ENCODE results near the gene DVL1.

DVL1 gene

DNA sequence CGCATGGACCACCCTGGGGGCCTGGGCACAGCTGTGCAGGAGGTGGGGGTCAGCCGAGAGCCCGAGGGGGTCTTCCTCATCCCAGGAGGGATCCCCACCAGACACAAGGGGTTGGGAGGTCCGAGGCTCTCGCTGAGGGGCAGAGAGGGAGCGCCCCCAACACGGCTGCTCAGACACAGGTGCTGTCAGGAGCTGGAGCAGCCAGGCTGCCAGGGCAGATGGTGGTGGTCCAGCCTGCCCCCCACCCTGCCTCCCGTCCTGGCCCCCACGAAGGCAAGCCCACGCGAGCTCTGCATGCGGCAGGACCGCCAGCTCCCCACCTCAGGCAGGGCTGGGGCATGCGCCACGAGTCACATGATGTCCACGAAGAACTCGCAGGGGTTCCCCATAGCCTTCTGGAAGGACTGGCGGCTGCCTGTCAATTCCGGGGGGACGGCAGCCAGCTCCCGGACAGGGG lies 13.4 kb downstream of the DVL1 start:
- Histone ChIP-seq H3K9ac (ENCODE audit: low read length) (no peak overlapping the region), H3K36me3 (ENCODE audit: control insufficient read depth, low read depth, low read length) (peaks cover 2% of the 10 kb centered on the region), H3K9me3 (ENCODE audit: control insufficient read depth, low read depth, low read length) (no peaks in the 10 kb centered on the region), H3K27ac (ENCODE audit: low read length) (no peak overlapping the region), H3K4me3 (ENCODE audit: low read length) (no peak overlapping the region), H3K27me3 (ENCODE audit: control insufficient read depth, insufficient read depth, low read length) (no peaks in the 10 kb centered on the region), H3K4me1 (ENCODE audit: control insufficient read depth, low read depth, low read length) (no peaks in the 10 kb centered on the region)

DNA sequence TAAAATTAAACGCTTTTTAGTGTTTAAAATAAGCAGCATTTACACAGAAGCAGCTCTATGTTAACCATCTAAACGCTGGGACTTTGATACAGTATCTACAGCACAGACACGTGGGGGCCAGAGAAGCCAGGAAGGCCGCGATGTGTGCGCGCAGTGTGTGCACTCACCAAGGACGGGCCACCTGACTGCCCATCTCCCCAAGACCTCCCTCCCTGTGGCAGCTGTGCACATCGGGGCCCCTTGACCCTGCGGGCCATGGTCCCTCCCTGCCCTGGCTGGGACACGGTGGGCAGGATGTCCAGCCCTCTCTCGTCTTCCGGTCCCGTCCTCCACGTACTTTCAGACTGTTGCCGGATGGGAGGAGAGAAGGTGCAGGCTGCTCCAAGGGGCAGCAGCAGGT lies 13.9 kb downstream of the DVL1 start:
- Histone ChIP-seq H3K4me3 (ENCODE audit: low read length) (no peak overlapping the region), H3K4me1 (ENCODE audit: control insufficient read depth, low read depth, low read length) (no peaks in the 10 kb centered on the region), H3K36me3 (ENCODE audit: control insufficient read depth, low read depth, low read length) (peaks cover 2% of the 10 kb centered on the region), H3K27me3 (ENCODE audit: control insufficient read depth, insufficient read depth, low read length) (no peaks in the 10 kb centered on the region), H3K9ac (ENCODE audit: low read length) (no peak overlapping the region), H3K9me3 (ENCODE audit: control insufficient read depth, low read depth, low read length) (no peaks in the 10 kb centered on the region), H3K27ac (ENCODE audit: low read length) (no peak overlapping the region)

DNA sequence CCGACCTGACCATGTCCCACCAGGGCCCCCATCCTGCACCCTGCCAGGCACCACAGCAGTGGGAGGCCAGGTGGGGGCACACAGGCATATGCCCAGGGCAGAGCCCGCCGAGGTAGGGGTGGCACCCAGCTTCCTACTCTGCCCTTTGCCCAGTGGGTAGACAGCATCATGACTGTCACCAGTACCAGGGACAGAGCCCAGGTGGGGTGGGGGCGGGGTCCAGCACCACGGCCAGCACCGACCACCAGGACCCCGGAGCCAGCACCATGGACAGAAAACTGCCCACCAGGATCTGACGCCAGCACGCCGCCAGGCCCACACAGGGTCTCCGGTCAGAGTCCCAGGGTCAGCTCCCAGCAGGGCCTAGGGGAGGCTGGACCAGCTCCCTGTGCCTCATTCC lies 14.4 kb downstream of the DVL1 start:
- no peak overlapping the region for H3K27ac ChIP-seq (ENCODE audit: low read length)
- H3K4me3 ChIP-seq (ENCODE audit: low read length): no peak overlapping the region
- H3K9ac ChIP-seq (ENCODE audit: low read length): no peak overlapping the region
- peaks cover 2% of the 10 kb centered on the region for H3K36me3 ChIP-seq (ENCODE audit: control insufficient read depth, low read depth, low read length)
- H3K9me3 ChIP-seq (ENCODE audit: control insufficient read depth, low read depth, low read length): no peaks in the 10 kb centered on the region
- H3K27me3 ChIP-seq (ENCODE audit: control insufficient read depth, insufficient read depth, low read length): no peaks in the 10 kb centered on the region
- H3K4me1 ChIP-seq (ENCODE audit: control insufficient read depth, low read depth, low read length): no peaks in the 10 kb centered on the region

GRCh38 chr1:1333551-1334241 lies 15.5 kb downstream of the DVL1 start:
- H3K27ac ChIP-seq (ENCODE audit: low read length): no peak overlapping the region

DNA sequence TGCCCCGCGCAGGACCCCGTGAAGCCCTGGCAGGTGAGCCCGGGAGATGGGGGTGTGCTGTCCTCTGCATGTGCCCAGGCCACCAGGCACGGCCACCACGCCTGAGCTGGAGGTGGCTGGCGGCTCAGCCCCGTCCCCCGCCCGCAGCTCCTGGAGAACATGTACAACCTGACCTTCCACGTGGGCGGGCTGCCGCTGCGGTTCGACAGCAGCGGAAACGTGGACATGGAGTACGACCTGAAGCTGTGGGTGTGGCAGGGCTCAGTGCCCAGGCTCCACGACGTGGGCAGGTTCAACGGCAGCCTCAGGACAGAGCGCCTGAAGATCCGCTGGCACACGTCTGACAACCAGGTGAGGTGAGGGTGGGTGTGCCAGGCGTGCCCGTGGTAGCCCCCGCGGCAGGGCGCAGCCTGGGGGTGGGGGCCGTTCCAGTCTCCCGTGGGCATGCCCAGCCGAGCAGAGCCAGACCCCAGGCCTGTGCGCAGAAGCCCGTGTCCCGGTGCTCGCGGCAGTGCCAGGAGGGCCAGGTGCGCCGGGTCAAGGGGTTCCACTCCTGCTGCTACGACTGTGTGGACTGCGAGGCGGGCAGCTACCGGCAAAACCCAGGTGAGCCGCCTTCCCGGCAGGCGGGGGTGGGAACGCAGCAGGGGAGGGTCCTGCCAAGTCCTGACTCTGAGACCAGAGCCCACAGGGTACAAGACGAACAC lies 16.3 kb downstream of the DVL1 start:
- H3K4me1 ChIP-seq (ENCODE audit: control insufficient read depth, low read depth, low read length): no peaks in the 10 kb centered on the region
- H3K27me3 ChIP-seq (ENCODE audit: control insufficient read depth, insufficient read depth, low read length): no peaks in the 10 kb centered on the region
- no peak overlapping the region for H3K9ac ChIP-seq (ENCODE audit: low read length)
- no peaks in the 10 kb centered on the region for H3K9me3 ChIP-seq (ENCODE audit: control insufficient read depth, low read depth, low read length)
- no peak overlapping the region for H3K4me3 ChIP-seq (ENCODE audit: low read length)
- H3K36me3 ChIP-seq (ENCODE audit: control insufficient read depth, low read depth, low read length): no peaks in the 10 kb centered on the region
- no peak overlapping the region for H3K27ac ChIP-seq (ENCODE audit: low read length)

More at GRCh38 chr1:1333551-1334241, 15.5 kb downstream of the DVL1 start:
- H3K36me3 ChIP-seq (ENCODE audit: control insufficient read depth, low read depth, low read length): no peaks in the 10 kb centered on the region
- no peak overlapping the region for H3K9ac ChIP-seq (ENCODE audit: low read length)
- no peaks in the 10 kb centered on the region for H3K27me3 ChIP-seq (ENCODE audit: control insufficient read depth, insufficient read depth, low read length)
- no peak overlapping the region for H3K4me3 ChIP-seq (ENCODE audit: low read length)
- H3K9me3 ChIP-seq (ENCODE audit: control insufficient read depth, low read depth, low read length): no peaks in the 10 kb centered on the region
- no peaks in the 10 kb centered on the region for H3K4me1 ChIP-seq (ENCODE audit: control insufficient read depth, low read depth, low read length)

- H3K27ac ChIP-seq (ENCODE audit: low read length): no peak overlapping the region
- no peaks in the 10 kb centered on the region for H3K27me3 ChIP-seq (ENCODE audit: control insufficient read depth, insufficient read depth, low read length)
- H3K4me1 ChIP-seq (ENCODE audit: control insufficient read depth, low read depth, low read length): no peaks in the 10 kb centered on the region
- H3K4me3 ChIP-seq (ENCODE audit: low read length): no peak overlapping the region
- H3K9ac ChIP-seq (ENCODE audit: low read length): no peak overlapping the region
- no peaks in the 10 kb centered on the region for H3K9me3 ChIP-seq (ENCODE audit: control insufficient read depth, low read depth, low read length)
- H3K36me3 ChIP-seq (ENCODE audit: control insufficient read depth, low read depth, low read length): no peaks in the 10 kb centered on the region
Measured at GRCh38 chr1:1332031-1332755, 17.0 kb downstream of the DVL1 start.

DNA sequence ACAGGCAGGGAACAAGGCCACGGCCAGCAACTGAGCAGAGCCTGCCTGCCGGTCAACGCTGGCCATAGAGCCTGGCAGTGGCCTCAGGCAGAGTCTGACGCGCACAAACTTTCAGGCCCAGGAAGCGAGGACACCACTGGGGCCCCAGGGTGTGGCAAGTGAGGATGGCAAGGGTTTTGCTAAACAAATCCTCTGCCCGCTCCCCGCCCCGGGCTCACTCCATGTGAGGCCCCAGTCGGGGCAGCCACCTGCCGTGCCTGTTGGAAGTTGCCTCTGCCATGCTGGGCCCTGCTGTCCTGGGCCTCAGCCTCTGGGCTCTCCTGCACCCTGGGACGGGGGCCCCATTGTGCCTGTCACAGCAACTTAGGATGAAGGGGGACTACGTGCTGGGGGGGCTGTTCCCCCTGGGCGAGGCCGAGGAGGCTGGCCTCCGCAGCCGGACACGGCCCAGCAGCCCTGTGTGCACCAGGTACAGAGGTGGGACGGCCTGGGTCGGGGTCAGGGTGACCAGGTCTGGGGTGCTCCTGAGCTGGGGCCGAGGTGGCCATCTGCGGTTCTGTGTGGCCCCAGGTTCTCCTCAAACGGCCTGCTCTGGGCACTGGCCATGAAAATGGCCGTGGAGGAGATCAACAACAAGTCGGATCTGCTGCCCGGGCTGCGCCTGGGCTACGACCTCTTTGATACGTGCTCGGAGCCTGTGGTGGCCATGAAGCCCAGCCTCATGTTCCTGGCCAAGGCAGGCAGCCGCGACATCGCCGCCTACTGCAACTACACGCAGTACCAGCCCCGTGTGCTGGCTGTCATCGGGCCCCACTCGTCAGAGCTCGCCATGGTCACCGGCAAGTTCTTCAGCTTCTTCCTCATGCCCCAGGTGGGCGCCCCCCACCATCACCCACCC lies 17.9 kb downstream of the DVL1 start, which contains the start of gene TAS1R3:
Gene TAS1R3, plus strand, starts transcription at position 213 of the 898 bp plus-strand sequence. Its CDS starts 66 bp downstream, at position 279.
- no peaks in the 10 kb centered on the region for H3K9me3 ChIP-seq (ENCODE audit: control insufficient read depth, low read depth, low read length)
- no peaks in the 10 kb centered on the region for H3K27me3 ChIP-seq (ENCODE audit: control insufficient read depth, insufficient read depth, low read length)
- no peak within 1 kb of the TSS for H3K27ac ChIP-seq (ENCODE audit: low read length)
- no peak within 1 kb of the TSS for H3K9ac ChIP-seq (ENCODE audit: low read length)
- H3K4me1 ChIP-seq (ENCODE audit: control insufficient read depth, low read depth, low read length): no peaks in the 10 kb centered on the region
- no peaks in the 10 kb centered on the region for H3K36me3 ChIP-seq (ENCODE audit: control insufficient read depth, low read depth, low read length)
- H3K4me3 ChIP-seq (ENCODE audit: low read length): no peak within 1 kb of the TSS

DNA sequence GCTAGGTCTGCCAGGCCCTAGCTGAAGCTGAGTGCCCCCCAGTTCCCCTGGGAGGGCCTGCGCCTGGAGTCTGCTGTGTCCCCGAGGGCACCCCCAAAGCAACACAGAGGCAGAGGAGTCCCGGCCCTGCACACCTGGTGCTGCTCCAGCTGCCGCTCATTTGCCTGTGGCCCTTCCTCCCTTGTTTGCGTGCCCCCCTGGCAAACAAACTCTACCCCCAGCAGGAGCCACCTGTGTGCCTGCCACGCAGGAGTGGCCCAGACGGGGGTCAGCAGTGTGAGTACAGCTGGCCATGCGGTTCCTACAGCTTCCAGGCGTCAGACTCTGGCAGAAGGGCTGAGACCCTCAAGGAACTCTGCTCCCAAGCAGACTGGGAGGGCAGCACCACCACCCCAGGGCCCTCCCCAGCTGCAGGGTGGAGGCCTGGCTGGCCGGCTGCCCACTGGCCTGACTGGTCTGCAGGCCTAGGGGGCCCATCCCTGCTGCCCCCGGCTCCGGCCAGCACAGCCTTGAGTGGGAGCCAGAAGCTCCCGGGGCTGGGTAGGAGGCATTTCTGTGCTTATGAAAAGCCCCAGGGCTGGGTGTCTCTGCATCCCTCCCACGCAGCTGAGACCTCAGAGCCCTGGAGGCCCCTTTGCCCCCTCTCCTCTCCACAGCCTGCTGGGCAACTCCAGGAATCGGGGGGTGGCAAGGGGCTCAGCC lies 18.7 kb downstream of the DVL1 start:
- no peak overlapping the region for H3K9ac ChIP-seq (ENCODE audit: low read length)
- H3K27ac ChIP-seq (ENCODE audit: low read length): no peak overlapping the region
- no peaks in the 10 kb centered on the region for H3K36me3 ChIP-seq (ENCODE audit: control insufficient read depth, low read depth, low read length)

GRCh38 chr1:1329304-1330210 lies 19.7 kb downstream of the DVL1 start:
- H3K36me3 ChIP-seq (ENCODE audit: control insufficient read depth, low read depth, low read length): no peaks in the 10 kb centered on the region
- no peak overlapping the region for H3K9ac ChIP-seq (ENCODE audit: low read length)
- no peaks in the 10 kb centered on the region for H3K9me3 ChIP-seq (ENCODE audit: control insufficient read depth, low read depth, low read length)
- no peaks in the 10 kb centered on the region for H3K27me3 ChIP-seq (ENCODE audit: control insufficient read depth, insufficient read depth, low read length)
- H3K27ac ChIP-seq (ENCODE audit: low read length): no peak overlapping the region
- H3K4me1 ChIP-seq (ENCODE audit: control insufficient read depth, low read depth, low read length): no peaks in the 10 kb centered on the region
- H3K4me3 ChIP-seq (ENCODE audit: low read length): no peak overlapping the region

More for the DNA sequence above, 18.7 kb downstream of the DVL1 start:
- Histone ChIP-seq H3K4me1 (ENCODE audit: control insufficient read depth, low read depth, low read length) (no peaks in the 10 kb centered on the region), H3K27me3 (ENCODE audit: control insufficient read depth, insufficient read depth, low read length) (no peaks in the 10 kb centered on the region), H3K9me3 (ENCODE audit: control insufficient read depth, low read depth, low read length) (no peaks in the 10 kb centered on the region), H3K4me3 (ENCODE audit: low read length) (no peak overlapping the region)

GRCh38 chr1:1328254-1328653 lies 21.0 kb downstream of the DVL1 start:
- no peak overlapping the region for H3K9ac ChIP-seq (ENCODE audit: low read length)
- H3K27me3 ChIP-seq (ENCODE audit: control insufficient read depth, insufficient read depth, low read length): no peaks in the 10 kb centered on the region
- no peaks in the 10 kb centered on the region for H3K36me3 ChIP-seq (ENCODE audit: control insufficient read depth, low read depth, low read length)
- H3K4me1 ChIP-seq (ENCODE audit: control insufficient read depth, low read depth, low read length): no peaks in the 10 kb centered on the region
- no peak overlapping the region for H3K4me3 ChIP-seq (ENCODE audit: low read length)
- no peaks in the 10 kb centered on the region for H3K9me3 ChIP-seq (ENCODE audit: control insufficient read depth, low read depth, low read length)
- H3K27ac ChIP-seq (ENCODE audit: low read length): no peak overlapping the region
